Measurements from ENCODE around the gene MMADHC. TPM values are rescaled to one million over a fixed set of nuclear protein-coding genes. Genes with fewer than 3 reads are reported as not detected.

Gene MMADHC
- total RNA-seq, 2 donors from 2014 or later, result 63.7 to 121 TPM

DNA sequence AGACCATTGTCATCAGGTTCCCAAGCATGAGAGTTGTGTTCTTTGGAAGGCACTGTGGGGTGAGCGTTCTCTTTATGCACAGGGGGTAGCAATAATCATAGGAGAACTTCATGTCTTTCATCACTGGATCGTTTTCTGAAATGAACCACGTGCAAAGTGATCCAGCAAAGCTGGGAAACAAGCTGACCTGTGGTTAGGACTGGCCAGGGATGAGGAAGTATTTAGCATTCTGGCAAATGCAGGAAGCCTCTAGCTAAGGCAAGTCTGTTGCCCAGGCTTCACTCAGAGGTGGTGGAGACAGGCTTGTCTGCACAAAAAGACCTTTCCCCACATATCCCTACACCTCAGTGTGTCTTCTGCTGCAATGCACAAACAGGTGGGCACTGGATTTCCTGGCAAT is 58.6 kb downstream of the MMADHC start:
- 36% methylated on average over 3 of the region's 3 CpGs for WGBS
- H3K4me3 ChIP-seq, result no peak overlapping the region
- H3K9me3 ChIP-seq, result no peaks in the 10 kb centered on the region
- no peaks in the 10 kb centered on the region for H3K36me3 ChIP-seq
- DNase-seq (ENCODE audit: low spot score), result no peak
- H3K4me1 ChIP-seq (replicated peaks), result no peaks in the 10 kb centered on the region
- TF ChIP-seq POLR2A (IDR thresholded peaks at IDR 0.05) (no peak), POLR2AphosphoS5 (IDR thresholded peaks at IDR 0.05) (no peak)
- TF ChIP-seq, protein P1, sequence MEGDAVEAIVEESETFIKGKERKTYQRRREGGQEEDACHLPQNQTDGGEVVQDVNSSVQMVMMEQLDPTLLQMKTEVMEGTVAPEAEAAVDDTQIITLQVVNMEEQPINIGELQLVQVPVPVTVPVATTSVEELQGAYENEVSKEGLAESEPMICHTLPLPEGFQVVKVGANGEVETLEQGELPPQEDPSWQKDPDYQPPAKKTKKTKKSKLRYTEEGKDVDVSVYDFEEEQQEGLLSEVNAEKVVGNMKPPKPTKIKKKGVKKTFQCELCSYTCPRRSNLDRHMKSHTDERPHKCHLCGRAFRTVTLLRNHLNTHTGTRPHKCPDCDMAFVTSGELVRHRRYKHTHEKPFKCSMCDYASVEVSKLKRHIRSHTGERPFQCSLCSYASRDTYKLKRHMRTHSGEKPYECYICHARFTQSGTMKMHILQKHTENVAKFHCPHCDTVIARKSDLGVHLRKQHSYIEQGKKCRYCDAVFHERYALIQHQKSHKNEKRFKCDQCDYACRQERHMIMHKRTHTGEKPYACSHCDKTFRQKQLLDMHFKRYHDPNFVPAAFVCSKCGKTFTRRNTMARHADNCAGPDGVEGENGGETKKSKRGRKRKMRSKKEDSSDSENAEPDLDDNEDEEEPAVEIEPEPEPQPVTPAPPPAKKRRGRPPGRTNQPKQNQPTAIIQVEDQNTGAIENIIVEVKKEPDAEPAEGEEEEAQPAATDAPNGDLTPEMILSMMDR (IDR thresholded peaks at IDR 0.05), result no peak
- intact Hi-C loops (cut with DNase I), result no loop called here
- no peak overlapping the region for H3K27ac ChIP-seq
- H3K27me3 ChIP-seq (replicated peaks; ENCODE audit: insufficient read depth), result no peaks in the 10 kb centered on the region

- H3K27ac ChIP-seq, result no peak overlapping the region
- TF ChIP-seq POLR2AphosphoS5 (IDR thresholded peaks at IDR 0.05), result no peak
- no peak for TF ChIP-seq POLR2A (IDR thresholded peaks at IDR 0.05)
- TF ChIP-seq, protein P1 (IDR thresholded peaks at IDR 0.05), result no peak
- intact Hi-C loops (cut with DNase I), result no loop called here
- no peaks in the 10 kb centered on the region for H3K36me3 ChIP-seq
- DNase-seq (ENCODE audit: low spot score), result no peak
- WGBS, result 49% methylated on average over 7 of the region's 7 CpGs
- H3K27me3 ChIP-seq (replicated peaks; ENCODE audit: insufficient read depth), result no peaks in the 10 kb centered on the region
- H3K4me3 ChIP-seq, result no peak overlapping the region
- H3K4me1 ChIP-seq (replicated peaks), result no peaks in the 10 kb centered on the region
- no peaks in the 10 kb centered on the region for H3K9me3 ChIP-seq
Measured at GRCh38 chr2:149527998-149528755, 59.4 kb downstream of the MMADHC start.

- Histone ChIP-seq H3K36me3 (no peaks in the 10 kb centered on the region), H3K27me3 (replicated peaks; ENCODE audit: insufficient read depth) (no peaks in the 10 kb centered on the region), H3K9me3 (no peaks in the 10 kb centered on the region), H3K4me3 (no peak overlapping the region), H3K27ac (no peak overlapping the region), H3K4me1 (replicated peaks) (no peaks in the 10 kb centered on the region)
- TF ChIP-seq POLR2A (IDR thresholded peaks at IDR 0.05) (no peak), POLR2AphosphoS5 (IDR thresholded peaks at IDR 0.05) (no peak)
- TF ChIP-seq, protein P1 (IDR thresholded peaks at IDR 0.05), result no peak
- DNase-seq (ENCODE audit: low spot score), result no peak
- 81% methylated on average over 2 of the region's 2 CpGs for WGBS
- intact Hi-C loops (cut with DNase I), result no loop called here
Measured at GRCh38 chr2:149526689-149527088, 60.9 kb downstream of the MMADHC start.

GRCh38 chr2:149525323-149525722 is 62.3 kb downstream of the MMADHC start:
- H3K36me3 ChIP-seq, result no peaks in the 10 kb centered on the region
- 96% methylated on average over 9 of the region's 9 CpGs for WGBS
- no peak for TF ChIP-seq POLR2A (IDR thresholded peaks at IDR 0.05)
- TF ChIP-seq POLR2AphosphoS5 (IDR thresholded peaks at IDR 0.05), result no peak
- TF ChIP-seq, protein P1 (IDR thresholded peaks at IDR 0.05), result no peak
- H3K27ac ChIP-seq, result no peak overlapping the region
- no peaks in the 10 kb centered on the region for H3K9me3 ChIP-seq
- H3K27me3 ChIP-seq (replicated peaks; ENCODE audit: insufficient read depth), result no peaks in the 10 kb centered on the region
- no peak overlapping the region for H3K4me3 ChIP-seq
- no peaks in the 10 kb centered on the region for H3K4me1 ChIP-seq (replicated peaks)
- intact Hi-C loops (cut with DNase I), result no loop called here
- DNase-seq (ENCODE audit: low spot score), result no peak

Small RNAs within 50 kb of the gene (small RNA-seq; reads per million reads assigned to genes)
- gene RNU6-601P, result 0 reads per million in 2 donors

All from prostate gland (tissue), 2 donors.